Caco-2 (cell line): Measurements from ENCODE around the gene RAD51B. TPM values are rescaled to one million over a fixed set of nuclear protein-coding genes. Genes with fewer than 3 reads are reported as not detected.

ENCODE experiments used
- BruUV-seq: library from RNA; stranded (reverse); fragments of 400-500 nt; replicated peaks from 2 replicates; lab custom pipeline; 2021; lab: Mats Ljungman, UMichigan
- CTCF ChIA-PET: fragments of 300-600 bp; sonication (Branson Sonifier 250); formaldehyde crosslinking; loops from one replicate; lab custom pipeline; 2022; ENCODE audit warnings: antibody characterized with exemption; lab: Charles Lee
- POLR2A ChIA-PET: fragments of 300-600 bp; sonication (Branson Sonifier 250); formaldehyde crosslinking; loops from one replicate; lab custom pipeline; 2022; ENCODE audit warnings: antibody characterized with exemption; lab: Charles Lee
- DNase-seq, 2 experiments: peaks; one replicate each; pipeline versions ENCODE4 v3.0.0 to v3.0.0-alpha.2; 2020 to 2022
- H3K27me3 ChIP-seq: replicated peaks from 2 replicates; pipeline ENCODE4 v1.6.0; 2011; ENCODE audit warnings: low read length; ENCODE audit not compliant: control insufficient read depth, insufficient read depth
- H3K36me3 ChIP-seq: 2 replicates; pipeline ENCODE4 v1.5.1; 2011; ENCODE audit warnings: low read length; ENCODE audit not compliant: control insufficient read depth, insufficient read depth
- H3K4me1 ChIP-seq: fragments of 250-450 bp; sonication (Bioruptor Pico); 2 replicates; pipeline ENCODE4 v1.5.1; 2020; ENCODE audit warnings: mild to moderate bottlenecking
- H3K4me3 ChIP-seq: 2 replicates; pipeline ENCODE4 v1.5.1; 2011; ENCODE audit warnings: low read depth, mild to moderate bottlenecking, control low read depth, low read length
- H3K9me3 ChIP-seq: fragments of 250-450 bp; sonication (Bioruptor Pico); 2 replicates; pipeline ENCODE4 v1.5.1; 2020; ENCODE audit warnings: mild to moderate bottlenecking, moderate library complexity
- H3K27ac Mint-ChIP-seq: one replicate; pipeline ENCODE4 v1.8.0; 2022; ENCODE audit warnings: mixed read lengths; ENCODE audit not compliant: unreplicated experiment
- H3K27me3 Mint-ChIP-seq: one replicate; pipeline ENCODE4 v1.8.0; 2022; ENCODE audit warnings: mixed read lengths; ENCODE audit not compliant: insufficient read depth, unreplicated experiment
- H3K36me3 Mint-ChIP-seq: one replicate; pipeline ENCODE4 v1.8.0; 2022; ENCODE audit warnings: mild to moderate bottlenecking, mixed read lengths; ENCODE audit not compliant: insufficient read depth, unreplicated experiment
- H3K4me1 Mint-ChIP-seq: one replicate; pipeline ENCODE4 v1.8.0; 2022; ENCODE audit warnings: low read depth, mixed read lengths; ENCODE audit not compliant: unreplicated experiment
- H3K4me3 Mint-ChIP-seq: one replicate; pipeline ENCODE4 v1.8.0; 2022; ENCODE audit warnings: mild to moderate bottlenecking, moderate library complexity, mixed read lengths; ENCODE audit not compliant: unreplicated experiment
- H3K9me3 Mint-ChIP-seq: one replicate; pipeline ENCODE4 v1.8.0; 2022; ENCODE audit warnings: mixed read lengths; ENCODE audit not compliant: unreplicated experiment
- intact Hi-C: fragments of 100-400 bp; cut with micrococcal nuclease; formaldehyde crosslinking; loops from one replicate; pipeline ENCODE4 v1.10.0; 2022; ENCODE audit not compliant: unreplicated experiment
- total RNA-seq: library from RNA; stranded (reverse); gene quantifications from 2 replicates; pipeline ENCODE4 v1.2.3, GENCODE V29; 2022
- TF ChIP-seq, protein P1 (sequence below), 2 experiments: fragments of 200-600 bp in 1 of 2; IDR thresholded peaks; 1 replicate in 1 of 2; 2 replicates in 1 of 2; pipeline versions ENCODE4 v1.5.1 to v1.8.0; 2011 to 2022; ENCODE audit warnings: antibody characterized with exemption in 1 of 2, control low read depth in 1 of 2, inconsistent platforms in 1 of 2, low read depth in 1 of 2, low read length in 1 of 2, mild to moderate bottlenecking in 1 of 2, moderate library complexity in 1 of 2; ENCODE audit not compliant: insufficient read depth in 1 of 2, severe bottlenecking in 1 of 2, unreplicated experiment in 1 of 2

Gene RAD51B
- total RNA-seq, 1 experiment from 2014 or later, result 16.7 TPM

DNA sequence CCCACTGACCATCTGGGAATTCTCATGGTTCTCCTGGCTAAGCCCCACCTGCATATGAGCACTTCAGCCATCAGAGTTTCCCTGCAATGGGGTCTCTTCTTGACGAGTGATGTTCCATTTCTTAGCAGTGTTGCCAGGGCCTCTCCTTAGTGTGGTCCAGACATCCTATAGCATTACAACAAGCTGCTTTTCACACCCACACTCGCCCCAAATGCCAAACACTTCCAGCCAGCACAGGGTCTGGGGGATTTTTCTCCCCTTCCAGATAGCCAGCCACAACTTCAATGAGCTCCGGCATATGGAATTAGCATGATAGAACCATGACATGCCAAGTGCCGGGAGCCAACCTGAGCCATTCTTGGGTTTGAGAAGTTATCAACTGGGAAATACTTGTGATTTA is 705.9 kb downstream of the RAD51B start:
- intact Hi-C loops, result loop anchor here (10.0 kb wide), 1 partner anchor 269 kb away; the partner anchor contains the start of gene ZFP36L1
- H3K4me3 Mint-ChIP-seq, result no peak overlapping the region
- peaks cover 31% of the 10 kb centered on the region for H3K4me1 Mint-ChIP-seq
- CTCF ChIA-PET, result no interaction called here
- no peaks in the 10 kb centered on the region; the same call in 1 of the 2 replicates for H3K36me3 ChIP-seq
- no peak for DNase-seq
- POLR2A ChIA-PET, result no interaction called here
- H3K36me3 Mint-ChIP-seq, result peaks cover 6% of the 10 kb centered on the region
- H3K27ac Mint-ChIP-seq, result no peak overlapping the region
- no TSS peak for BruUV-seq
- H3K27me3 Mint-ChIP-seq, result no peaks in the 10 kb centered on the region
- peaks cover 33% of the 10 kb centered on the region for H3K4me1 ChIP-seq
- H3K9me3 Mint-ChIP-seq, result peaks cover under 1% of the 10 kb centered on the region
- no peaks in the 10 kb centered on the region for H3K27me3 ChIP-seq
- TF ChIP-seq, protein P1, sequence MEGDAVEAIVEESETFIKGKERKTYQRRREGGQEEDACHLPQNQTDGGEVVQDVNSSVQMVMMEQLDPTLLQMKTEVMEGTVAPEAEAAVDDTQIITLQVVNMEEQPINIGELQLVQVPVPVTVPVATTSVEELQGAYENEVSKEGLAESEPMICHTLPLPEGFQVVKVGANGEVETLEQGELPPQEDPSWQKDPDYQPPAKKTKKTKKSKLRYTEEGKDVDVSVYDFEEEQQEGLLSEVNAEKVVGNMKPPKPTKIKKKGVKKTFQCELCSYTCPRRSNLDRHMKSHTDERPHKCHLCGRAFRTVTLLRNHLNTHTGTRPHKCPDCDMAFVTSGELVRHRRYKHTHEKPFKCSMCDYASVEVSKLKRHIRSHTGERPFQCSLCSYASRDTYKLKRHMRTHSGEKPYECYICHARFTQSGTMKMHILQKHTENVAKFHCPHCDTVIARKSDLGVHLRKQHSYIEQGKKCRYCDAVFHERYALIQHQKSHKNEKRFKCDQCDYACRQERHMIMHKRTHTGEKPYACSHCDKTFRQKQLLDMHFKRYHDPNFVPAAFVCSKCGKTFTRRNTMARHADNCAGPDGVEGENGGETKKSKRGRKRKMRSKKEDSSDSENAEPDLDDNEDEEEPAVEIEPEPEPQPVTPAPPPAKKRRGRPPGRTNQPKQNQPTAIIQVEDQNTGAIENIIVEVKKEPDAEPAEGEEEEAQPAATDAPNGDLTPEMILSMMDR (IDR thresholded peaks at IDR 0.05; ENCODE audit: insufficient read depth in 1 of 2, low read depth in 1 of 2, low read length in 1 of 2, severe bottlenecking in 1 of 2, unreplicated experiment in 1 of 2), result no peak
- no peak overlapping the region for H3K4me3 ChIP-seq
- H3K9me3 ChIP-seq, result peaks cover 9% of the 10 kb centered on the region

DNA sequence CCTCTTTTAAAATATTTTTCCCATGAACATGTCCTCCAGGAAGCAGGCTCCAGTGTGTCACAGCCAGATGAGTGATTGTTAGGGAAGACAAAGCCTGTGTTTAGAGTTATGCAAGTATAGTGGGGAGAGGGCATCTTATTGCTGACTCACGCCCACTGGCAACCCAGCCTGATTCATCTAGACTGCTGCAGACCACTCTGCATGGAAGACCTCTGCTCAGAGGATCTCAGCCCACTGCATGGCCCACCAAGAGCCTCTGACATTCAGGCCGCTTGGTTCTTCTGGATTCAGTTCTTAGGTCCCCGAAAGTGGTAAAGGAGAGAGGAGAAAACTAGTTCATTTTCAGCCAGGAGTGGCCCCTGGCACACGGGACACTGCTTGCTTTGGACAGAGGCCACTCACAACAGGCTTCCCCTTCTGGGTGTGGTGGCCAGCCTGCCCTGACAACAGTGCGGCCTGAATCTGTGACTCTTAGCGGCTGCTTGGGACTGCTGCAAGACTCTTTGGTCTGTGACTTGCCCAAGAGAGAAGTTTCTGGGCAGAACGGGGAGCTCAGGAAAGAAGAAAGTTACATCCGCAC is 707.0 kb downstream of the RAD51B start:
- Histone ChIP-seq H3K9me3 (peaks cover 19% of the 10 kb centered on the region), H3K36me3 (no peaks in the 10 kb centered on the region; the same call in 1 of the 2 replicates), H3K4me1 (peaks cover 22% of the 10 kb centered on the region), H3K4me3 (no peak overlapping the region), H3K27me3 (no peaks in the 10 kb centered on the region)
- no peaks in the 10 kb centered on the region for H3K36me3 Mint-ChIP-seq
- H3K4me1 Mint-ChIP-seq, result peaks cover 20% of the 10 kb centered on the region
- no peaks in the 10 kb centered on the region for H3K27me3 Mint-ChIP-seq
- POLR2A ChIA-PET, result no interaction called here
- peaks cover 10% of the 10 kb centered on the region for H3K9me3 Mint-ChIP-seq
- H3K4me3 Mint-ChIP-seq, result no peak overlapping the region
- CTCF ChIA-PET, result no interaction called here
- no peak overlapping the region for H3K27ac Mint-ChIP-seq
- no TSS peak for BruUV-seq
- intact Hi-C loops, result loop anchor here (10.0 kb wide), 1 partner anchor 268 kb away; the partner anchor contains the start of gene ZFP36L1
- TF ChIP-seq, protein P1 (IDR thresholded peaks at IDR 0.05; ENCODE audit: insufficient read depth in 1 of 2, low read depth in 1 of 2, low read length in 1 of 2, severe bottlenecking in 1 of 2, unreplicated experiment in 1 of 2), result no peak
- DNase-seq, result no peak

GRCh38 chr14:68527329-68527851 is 707.8 kb downstream of the RAD51B start:
- intact Hi-C loops, result loop anchor here (10.0 kb wide), 1 partner anchor 267 kb away; the partner anchor contains the start of gene ZFP36L1
- no peak for DNase-seq
- peaks cover 10% of the 10 kb centered on the region for H3K9me3 Mint-ChIP-seq

More at GRCh38 chr14:68527329-68527851, 707.8 kb downstream of the RAD51B start:
- peaks cover 12% of the 10 kb centered on the region for H3K4me1 Mint-ChIP-seq
- no peak overlapping the region for H3K27ac Mint-ChIP-seq
- H3K4me3 Mint-ChIP-seq, result no peak overlapping the region
- Histone ChIP-seq H3K4me3 (no peak overlapping the region), H3K4me1 (peaks cover 14% of the 10 kb centered on the region), H3K27me3 (no peaks in the 10 kb centered on the region), H3K9me3 (peaks cover 26% of the 10 kb centered on the region), H3K36me3 (no peaks in the 10 kb centered on the region; the same call in 1 of the 2 replicates)
- ChIA-PET POLR2A (no interaction called here), CTCF (no interaction called here)
- BruUV-seq, result no TSS peak
- TF ChIP-seq, protein P1 (IDR thresholded peaks at IDR 0.05; ENCODE audit: insufficient read depth in 1 of 2, low read depth in 1 of 2, low read length in 1 of 2, severe bottlenecking in 1 of 2, unreplicated experiment in 1 of 2), result no peak
- H3K27me3 Mint-ChIP-seq, result no peaks in the 10 kb centered on the region
- no peaks in the 10 kb centered on the region for H3K36me3 Mint-ChIP-seq
